Hepatocyte (in vitro differentiated cells): ENCODE measurements around the gene GDNF.

ENCODE experiments used
- EZH2 ChIP-seq: fragments of 200-600 bp; sonication (generic); IDR thresholded peaks from 2 replicates; pipeline ENCODE4 v1.6.1; 2016; ENCODE audit warnings: antibody characterized with exemption, mild to moderate bottlenecking, borderline replicate concordance
- TF ChIP-seq, protein P1 (sequence below): fragments of 200-600 bp; sonication (generic); IDR thresholded peaks from 2 replicates; pipeline ENCODE4 v1.5.1; 2016; ENCODE audit warnings: antibody characterized with exemption, mild to moderate bottlenecking; ENCODE audit not compliant: poor library complexity

DNA sequence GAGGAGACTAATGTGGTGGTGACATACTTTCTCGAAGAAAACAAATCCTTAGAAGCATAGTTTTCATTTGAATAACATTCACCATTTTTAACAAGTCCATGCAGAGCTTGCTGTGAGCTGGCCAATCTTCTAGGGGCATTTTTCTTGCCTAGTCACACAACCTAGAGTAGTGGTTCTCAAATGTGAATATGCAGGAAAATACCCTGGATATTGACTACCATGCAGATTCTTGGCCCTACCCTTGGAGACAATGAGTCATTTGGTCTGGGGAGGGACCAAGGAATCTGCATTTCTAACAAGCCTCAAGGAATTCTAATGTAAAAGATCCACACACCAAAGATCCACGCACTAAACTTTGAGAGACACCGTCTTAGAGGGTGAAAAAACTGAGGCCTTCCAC is 23.5 kb downstream of the GDNF start:
- TF ChIP-seq, protein P1, sequence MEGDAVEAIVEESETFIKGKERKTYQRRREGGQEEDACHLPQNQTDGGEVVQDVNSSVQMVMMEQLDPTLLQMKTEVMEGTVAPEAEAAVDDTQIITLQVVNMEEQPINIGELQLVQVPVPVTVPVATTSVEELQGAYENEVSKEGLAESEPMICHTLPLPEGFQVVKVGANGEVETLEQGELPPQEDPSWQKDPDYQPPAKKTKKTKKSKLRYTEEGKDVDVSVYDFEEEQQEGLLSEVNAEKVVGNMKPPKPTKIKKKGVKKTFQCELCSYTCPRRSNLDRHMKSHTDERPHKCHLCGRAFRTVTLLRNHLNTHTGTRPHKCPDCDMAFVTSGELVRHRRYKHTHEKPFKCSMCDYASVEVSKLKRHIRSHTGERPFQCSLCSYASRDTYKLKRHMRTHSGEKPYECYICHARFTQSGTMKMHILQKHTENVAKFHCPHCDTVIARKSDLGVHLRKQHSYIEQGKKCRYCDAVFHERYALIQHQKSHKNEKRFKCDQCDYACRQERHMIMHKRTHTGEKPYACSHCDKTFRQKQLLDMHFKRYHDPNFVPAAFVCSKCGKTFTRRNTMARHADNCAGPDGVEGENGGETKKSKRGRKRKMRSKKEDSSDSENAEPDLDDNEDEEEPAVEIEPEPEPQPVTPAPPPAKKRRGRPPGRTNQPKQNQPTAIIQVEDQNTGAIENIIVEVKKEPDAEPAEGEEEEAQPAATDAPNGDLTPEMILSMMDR, result no peak
- TF ChIP-seq EZH2, result no peak
